K562 (cell line): ENCODE results near the gene PLEK2. TPM values are rescaled to one million over a fixed set of nuclear protein-coding genes. Genes with fewer than 3 reads are reported as not detected.

Experiments
- ATAC-seq: fragments of 200-7000 bp; cut with Tn5 transposase; 3 replicates; pipeline ENCODE4 v1.9.1; 2020; ENCODE audit warnings: moderate library complexity
- BruUV-seq: library from RNA; stranded (reverse); fragments of 400-500 nt; replicated peaks from 2 replicates; lab custom pipeline; 2021; lab: Mats Ljungman, UMichigan
- CTCF ChIA-PET: fragments of 300-600 bp; formaldehyde crosslinking; extraction: SDS; loops from one replicate; lab custom pipeline; 2021; ENCODE audit warnings: low intra/inter-chr PET ratio; lab: Yijun Ruan, JAX
- POLR2A ChIA-PET: fragments of 300-600, 350-650 bp; sonication (Branson Sonifier 250); formaldehyde crosslinking; extraction: SDS; loops from one replicate; lab custom pipeline; 2021; ENCODE audit warnings: antibody characterized with exemption, inconsistent platforms; lab: Yijun Ruan, JAX
- DNase-seq, 4 experiments: peaks; one replicate each; pipeline versions ENCODE4 v3.0.0 to v3.0.0-alpha.2; 2011 to 2018; ENCODE audit warnings: low spot score in 3 of 4, mixed read lengths in 3 of 4; ENCODE audit errors: extremely low read depth in 1 of 4
- FAIRE-seq: peaks from 2 replicates; lab custom pipeline; 2011; peaks lifted over from hg19 to GRCh38; lab: Jason Lieb, UNC
- H2AFZ ChIP-seq: 2 replicates; pipeline ENCODE4 v1.6.0; 2011; ENCODE audit warnings: low read depth, low read length, control low read depth, inconsistent platforms
- H3K27ac ChIP-seq: fragments of 200-600 bp; 3 replicates; pipeline ENCODE4 v1.8.0; 2011; ENCODE audit warnings: low read depth, mild to moderate bottlenecking, control low read depth, inconsistent platforms, low read length, moderate library complexity, mixed read lengths; ENCODE audit errors: extremely low read depth
- H3K27me3 ChIP-seq, 2 experiments: fragments of 300-600 bp in 1 of 2; 2 replicates in 1 of 2; 3 replicates in 1 of 2; pipeline versions ENCODE4 v1.6.0 to v1.8.0; 2011; ENCODE audit warnings: inconsistent platforms in 2 of 2, low read length in 2 of 2, mild to moderate bottlenecking in 1 of 2, mixed read lengths in 1 of 2, moderate library complexity in 1 of 2; ENCODE audit not compliant: control insufficient read depth in 2 of 2, insufficient read depth in 2 of 2
- H3K36me3 ChIP-seq: fragments of 300-600 bp; 3 replicates; pipeline ENCODE4 v1.8.0; 2011; ENCODE audit warnings: mild to moderate bottlenecking, low read length, inconsistent platforms; ENCODE audit not compliant: control insufficient read depth, insufficient read depth
- H3K4me1 ChIP-seq, 2 experiments: fragments of 200-600 bp in 1 of 2; replicated peaks in 1 of 2; 2 replicates in 1 of 2; 3 replicates in 1 of 2; pipeline versions ENCODE4 v1.5.1 to v1.8.0; 2011; ENCODE audit warnings: inconsistent platforms in 2 of 2, low read length in 2 of 2, mild to moderate bottlenecking in 1 of 2, mixed read lengths in 1 of 2, moderate library complexity in 1 of 2; ENCODE audit not compliant: control insufficient read depth in 2 of 2, insufficient read depth in 2 of 2
- H3K4me2 ChIP-seq: 2 replicates; pipeline ENCODE4 v1.6.1; 2011; ENCODE audit warnings: low read length, control low read depth, inconsistent platforms, mixed read lengths; ENCODE audit not compliant: insufficient read depth
- H3K4me3 ChIP-seq: fragments of 200-600 bp; sonication (generic), shearing (Covaris generic); 2 replicates; pipeline ENCODE4 v1.5.1; 2016; ENCODE audit warnings: control low read depth, inconsistent platforms
- H3K79me2 ChIP-seq: fragments of 200-600 bp; 3 replicates; pipeline ENCODE4 v1.8.0; 2011; ENCODE audit warnings: low read length, inconsistent platforms; ENCODE audit not compliant: control insufficient read depth, insufficient read depth
- H3K9ac ChIP-seq, 2 experiments: 2 replicates each; pipeline versions ENCODE4 v1.6.0 to v1.6.1; 2011; ENCODE audit warnings: low read depth in 2 of 2, low read length in 2 of 2, control low read depth in 1 of 2, inconsistent platforms in 1 of 2, mild to moderate bottlenecking in 1 of 2, mixed read lengths in 1 of 2; ENCODE audit not compliant: insufficient read depth in 1 of 2
- H3K9me1 ChIP-seq: one replicate; pipeline ENCODE4 v1.6.0; 2011; ENCODE audit warnings: inconsistent platforms, mild to moderate bottlenecking, low read length, moderate library complexity; ENCODE audit not compliant: control insufficient read depth, insufficient read depth
- H3K9me3 ChIP-seq: replicated peaks from 2 replicates; pipeline ENCODE4 v1.5.1; 2011; ENCODE audit warnings: low read depth, low read length, inconsistent platforms; ENCODE audit not compliant: control insufficient read depth, insufficient read depth
- H4K20me1 ChIP-seq: replicated peaks from 2 replicates; pipeline ENCODE4 v1.6.1; 2011; ENCODE audit warnings: low read length, inconsistent platforms, mixed read lengths; ENCODE audit not compliant: control insufficient read depth, insufficient read depth
- BMI1 ChIP-seq: fragments of 150-350 bp; IDR thresholded peaks from 2 replicates; pipeline ENCODE4 v1.6.1; 2014; ENCODE audit warnings: low read length
- CUX1 ChIP-seq: fragments of 200-800 bp; sonication (Bioruptor generic); IDR thresholded peaks from 2 replicates; pipeline ENCODE4 v1.6.1; 2016; ENCODE audit warnings: missing genetic modification characterization, missing compliant biosample characterization
- E2F4 ChIP-seq: sonication (generic); formaldehyde crosslinking; IDR thresholded peaks from 2 replicates; pipeline ENCODE4 v1.8.0; 2022; ENCODE audit warnings: mild to moderate bottlenecking, low read depth, missing genetic modification reagents
- NCOA4 ChIP-seq: fragments of 450-650 bp; IDR thresholded peaks from 2 replicates; pipeline ENCODE4 v1.6.1; 2018; ENCODE audit warnings: mild to moderate bottlenecking; ENCODE audit not compliant: partially characterized antibody
- NFXL1 ChIP-seq: fragments of 450-650 bp; formaldehyde crosslinking; IDR thresholded peaks from 2 replicates; pipeline ENCODE4 v1.4.0; 2021; ENCODE audit warnings: mild to moderate bottlenecking
- PHF21A ChIP-seq: fragments of 450-650 bp; IDR thresholded peaks from 2 replicates; pipeline ENCODE4 v1.6.1; 2017; ENCODE audit warnings: low read depth, borderline replicate concordance
- PKNOX1 ChIP-seq: fragments of 450-650 bp; IDR thresholded peaks from 2 replicates; pipeline ENCODE4 v1.6.1; 2016
- PML ChIP-seq: IDR thresholded peaks from 2 replicates; pipeline ENCODE4 v1.6.1; 2012; ENCODE audit warnings: low read length, inconsistent platforms
- TAF15 ChIP-seq: fragments of 200-400 bp; formaldehyde crosslinking; IDR thresholded peaks from 2 replicates; pipeline ENCODE4 v1.6.1; 2017; ENCODE audit warnings: mild to moderate bottlenecking, low read depth, low read length, moderate library complexity
- ZBTB43 ChIP-seq: sonication (generic); formaldehyde crosslinking; IDR thresholded peaks from 2 replicates; pipeline ENCODE4 v1.8.0; 2023; ENCODE audit warnings: mild to moderate bottlenecking, missing genetic modification reagents
- ZBTB9 ChIP-seq: fragments of 450-650 bp; formaldehyde crosslinking; IDR thresholded peaks from 2 replicates; pipeline ENCODE4 v1.4.0; 2020; ENCODE audit warnings: mild to moderate bottlenecking, moderate library complexity
- ZNF263 ChIP-seq: sonication (generic); formaldehyde crosslinking; IDR thresholded peaks from 2 replicates; pipeline ENCODE4 v1.8.0; 2022; ENCODE audit warnings: mild to moderate bottlenecking, missing genetic modification reagents, borderline replicate concordance
- WGBS: fragments of 100-300 bp; shearing (Covaris generic); methylation state at CpG from one replicate; pipeline ENCODE4 v1.1.6; 2016; ENCODE audit warnings: low coverage, mixed read lengths; ENCODE audit not compliant: insufficient coverage; ENCODE audit errors: missing lambda C conversion rate; 5-methylcytosine and 5-hydroxymethylcytosine counted together
- in situ Hi-C: fragments of 300-500 bp; cut with MboI; formaldehyde crosslinking; loops from 4 replicates; pipeline ENCODE4 v1.15.0; 2018; ENCODE audit warnings: inconsistent platforms, mixed read lengths
- intact Hi-C: fragments of 100-400 bp; cut with micrococcal nuclease; formaldehyde crosslinking; loops from 2 replicates; pipeline ENCODE4 v1.14.2; 2022
- polyA plus RNA-seq, 8 experiments: library from polyadenylated mRNA; depleted of rRNA in 4 of 8; stranded (reverse) in 5 of 8; unstranded in 3 of 8; fragments of >200 nt; fragmentation: Nextera tagmentation in 2 of 8; fragmentation: Illumina TruSeq in 1 of 8; extraction: Ambion mirVana in 2 of 8; extraction: Trizol in 1 of 8; gene quantifications; 2 replicates each; pipeline versions ENCODE4 v1.2.1 to v1.2.3, GENCODE V29; 2011 to 2014; ENCODE audit warnings: inconsistent platforms in 1 of 8, missing spikeins in 1 of 8
- total RNA-seq, 7 experiments: library from RNA; depleted of rRNA in 6 of 7; stranded (reverse); fragments of >200 nt in 6 of 7; fragmentation: Illumina TruSeq in 2 of 7; extraction: Trizol in 2 of 7; gene quantifications; 2 replicates each; pipeline versions ENCODE4 v1.2.1 to v1.2.3, GENCODE V29; 2011 to 2021; ENCODE audit warnings: low replicate concordance in 1 of 7

Gene PLEK2
- total and polyA plus RNA-seq, 9 of the 15 experiments (the other 6 are each of a cell fraction or from before 2014, with no cell fraction given), result not detected

GRCh38 chr14:67387195-67387594 lies 24.8 kb downstream of the PLEK2 start:
- no peak for ATAC-seq
- Histone ChIP-seq H3K4me1 (peaks cover 11 to 23% of the 10 kb centered on the region in 2 experiments; a peak in 3 of 5 replicates), H3K27me3 (no peaks in the 10 kb centered on the region), H3K4me2 (no peak overlapping the region), H3K79me2 (no peaks in the 10 kb centered on the region)
- CTCF ChIA-PET, result no interaction called here
- WGBS, result 88% methylated on average over 2 of the region's 2 CpGs
- TF ChIP-seq TAF15 (no peak), BMI1 (no peak), ZBTB9 (CRISPR knock-in tag) (no peak), ZNF263 (CRISPR knock-in tag) (no peak), PKNOX1 (no peak), CUX1 (CRISPR knock-in tag) (no peak), PHF21A (no peak), NCOA4 (no peak), ZBTB43 (CRISPR knock-in tag) (no peak), PML (no peak), NFXL1 (no peak), E2F4 (CRISPR knock-in tag) (no peak)
- TF ChIP-seq, all 486 proteins: peak for 0
- intact Hi-C loops, result no loop called here
- no peak overlapping the region for H3K4me3 ChIP-seq
- no peak overlapping the region for H3K9ac ChIP-seq
- in situ Hi-C loops, result no loop called here
- H3K9me1 ChIP-seq, result no peaks in the 10 kb centered on the region
- no peaks in the 10 kb centered on the region for H4K20me1 ChIP-seq
- no peak overlapping the region for H3K27ac ChIP-seq
- no peaks in the 10 kb centered on the region for H3K9me3 ChIP-seq
- no peak for FAIRE-seq
- BruUV-seq, result no TSS peak
- no peak overlapping the region for H2AFZ ChIP-seq
- DNase-seq, result no peak
- POLR2A ChIA-PET, result interaction anchor here (1.7 kb wide), 1 partner anchor 9 kb away, joined by 5 read pairs; no protein-coding TSS in a partner anchor
- peaks cover 49% of the 10 kb centered on the region for H3K36me3 ChIP-seq
